Keratinocyte (primary cell): ENCODE measurements around the gene PRM1. TPM values are rescaled to one million over a fixed set of nuclear protein-coding genes. Genes with fewer than 3 reads are reported as not detected.

Experiments used
- DNase-seq: peaks from one replicate; pipeline ENCODE4 v3.0.0-alpha.2; 2011; ENCODE audit warnings: low read depth, missing footprints, low spot score
- FAIRE-seq: peaks from 2 replicates; lab custom pipeline; 2011; peaks lifted over from hg19 to GRCh38; lab: Jason Lieb, UNC
- H2AFZ ChIP-seq: 2 replicates; pipeline ENCODE4 v1.6.0; 2012; ENCODE audit warnings: low read length, control low read depth, inconsistent platforms; ENCODE audit not compliant: control insufficient read depth
- H3K27ac ChIP-seq: 2 replicates; pipeline ENCODE4 v1.5.1; 2011; ENCODE audit warnings: low read length; ENCODE audit not compliant: control insufficient read depth, insufficient read depth
- H3K27me3 ChIP-seq: 3 replicates; pipeline ENCODE4 v1.6.0; 2011; ENCODE audit warnings: low read length; ENCODE audit not compliant: control insufficient read depth, insufficient read depth; ENCODE audit errors: extremely low read depth
- H3K36me3 ChIP-seq, 2 experiments: 2 replicates in 1 of 2; 3 replicates in 1 of 2; pipeline ENCODE4 v1.5.1; 2011; ENCODE audit warnings: low read length in 2 of 2, mild to moderate bottlenecking in 1 of 2; ENCODE audit not compliant: control insufficient read depth in 2 of 2, insufficient read depth in 2 of 2; ENCODE audit errors: extremely low read depth in 1 of 2
- H3K4me1 ChIP-seq: 3 replicates; pipeline ENCODE4 v1.5.1; 2011; ENCODE audit warnings: low read length; ENCODE audit not compliant: control insufficient read depth, insufficient read depth; ENCODE audit errors: extremely low read depth
- H3K4me2 ChIP-seq: 3 replicates; pipeline ENCODE4 v1.6.0; 2011; ENCODE audit warnings: low read depth, low read length; ENCODE audit not compliant: control insufficient read depth, insufficient read depth; ENCODE audit errors: extremely low read depth
- H3K4me3 ChIP-seq, 3 experiments: fragments of 200-600 bp in 1 of 3; sonication (generic) in 1 of 3; 2 replicates in 2 of 3; 3 replicates in 1 of 3; pipeline ENCODE4 v1.5.1; 2011 to 2016; ENCODE audit warnings: low read length in 3 of 3, mild to moderate bottlenecking in 3 of 3, control low read depth in 2 of 3, inconsistent platforms in 1 of 3, low read depth in 1 of 3, mixed read lengths in 1 of 3, mixed run types in 1 of 3, moderate library complexity in 1 of 3; ENCODE audit not compliant: control insufficient read depth in 2 of 3, insufficient read depth in 2 of 3; ENCODE audit errors: extremely low read depth in 1 of 3
- H3K79me2 ChIP-seq: 2 replicates; pipeline ENCODE4 v1.6.0; 2012; ENCODE audit warnings: low read length; ENCODE audit not compliant: control insufficient read depth, insufficient read depth
- H3K9ac ChIP-seq: 3 replicates; pipeline ENCODE4 v1.6.0; 2011; ENCODE audit warnings: low read length; ENCODE audit not compliant: control insufficient read depth, insufficient read depth; ENCODE audit errors: extremely low read depth
- H3K9me1 ChIP-seq: 3 replicates; pipeline ENCODE4 v1.6.0; 2011; ENCODE audit warnings: low read length; ENCODE audit not compliant: control insufficient read depth, insufficient read depth; ENCODE audit errors: extremely low read depth
- H3K9me3 ChIP-seq: 2 replicates; pipeline ENCODE4 v1.5.1; 2012; ENCODE audit warnings: low read depth, low read length; ENCODE audit not compliant: control insufficient read depth
- H4K20me1 ChIP-seq: 3 replicates; pipeline ENCODE4 v1.6.0; 2011; ENCODE audit warnings: low read length; ENCODE audit not compliant: control insufficient read depth, insufficient read depth; ENCODE audit errors: extremely low read depth
- CTCF ChIP-seq, 3 experiments: IDR thresholded peaks in 1 of 3; conservative IDR thresholded peaks in 1 of 3; optimal IDR thresholded peaks in 1 of 3; 2 replicates in 2 of 3; 3 replicates in 1 of 3; pipeline versions ENCODE3 to v1.5.1; 2011; ENCODE audit warnings: low read length in 3 of 3, mild to moderate bottlenecking in 3 of 3, moderate library complexity in 2 of 3, control low read depth in 1 of 3, inconsistent platforms in 1 of 3; ENCODE audit not compliant: insufficient read depth in 2 of 3; ENCODE audit errors: extremely low read depth in 1 of 3
- EZH2 ChIP-seq: IDR thresholded peaks from one replicate; pipeline ENCODE4 v1.6.1; 2012; ENCODE audit warnings: inconsistent platforms, mild to moderate bottlenecking, low read length, moderate library complexity
- dilution Hi-C: fragments of 300-500 bp; cut with MboI; formaldehyde crosslinking; loops from one replicate; pipeline ENCODE4 v1.7.0; 2020; ENCODE audit warnings: low sequenced_read_pairs; ENCODE audit not compliant: extremely low pct_ligation_motif_present
- polyA plus RNA-seq, 5 experiments: library from polyadenylated mRNA; depleted of rRNA in 3 of 5; stranded (reverse) in 3 of 5; stranded (forward) in 1 of 5; unstranded in 1 of 5; fragments of >200 nt; gene quantifications; 1 replicate in 1 of 5; 2 replicates in 3 of 5; 3 replicates in 1 of 5; pipeline versions ENCODE4 v1.2.1 to v1.2.3, GENCODE V29; 2011 to 2012; ENCODE audit warnings: missing spikeins in 2 of 5, low read depth in 1 of 5, low replicate concordance in 1 of 5

Gene PRM1
- polyA plus RNA-seq, 1 donor (not counting 4 experiments of a cell fraction or from before 2014, with no cell fraction given): not detected

GRCh38 chr16:11328172-11329070 lies 47.3 kb upstream of the PRM1 start:
- no peak for TF ChIP-seq CTCF (optimal IDR thresholded peaks at IDR 0.05 in 1 of 3, IDR thresholded peaks at IDR 0.05 in 1 of 3, conservative IDR thresholded peaks at IDR 0.05 in 1 of 3; ENCODE audit: extremely low read depth in 1 of 3, insufficient read depth in 2 of 3, low read length in 3 of 3)
- DNase-seq: peak; percentile 19
- Histone ChIP-seq H2AFZ (no peak overlapping the region), H3K4me1 (peaks cover 14% of the 10 kb centered on the region), H3K4me2 (peak overlapping the region; percentile 20), H3K36me3 (no peaks in the 10 kb centered on the region), H3K9me3 (no peaks in the 10 kb centered on the region), H3K27me3 (no peaks in the 10 kb centered on the region), H3K4me3 (no peak overlapping the region), H3K79me2 (no peaks in the 10 kb centered on the region), H3K27ac (no peak overlapping the region), H3K9ac (no peak overlapping the region), H4K20me1 (no peaks in the 10 kb centered on the region), H3K9me1 (no peaks in the 10 kb centered on the region)
- dilution Hi-C loops: no loop called here
- peak; percentile 65 for FAIRE-seq

DNA sequence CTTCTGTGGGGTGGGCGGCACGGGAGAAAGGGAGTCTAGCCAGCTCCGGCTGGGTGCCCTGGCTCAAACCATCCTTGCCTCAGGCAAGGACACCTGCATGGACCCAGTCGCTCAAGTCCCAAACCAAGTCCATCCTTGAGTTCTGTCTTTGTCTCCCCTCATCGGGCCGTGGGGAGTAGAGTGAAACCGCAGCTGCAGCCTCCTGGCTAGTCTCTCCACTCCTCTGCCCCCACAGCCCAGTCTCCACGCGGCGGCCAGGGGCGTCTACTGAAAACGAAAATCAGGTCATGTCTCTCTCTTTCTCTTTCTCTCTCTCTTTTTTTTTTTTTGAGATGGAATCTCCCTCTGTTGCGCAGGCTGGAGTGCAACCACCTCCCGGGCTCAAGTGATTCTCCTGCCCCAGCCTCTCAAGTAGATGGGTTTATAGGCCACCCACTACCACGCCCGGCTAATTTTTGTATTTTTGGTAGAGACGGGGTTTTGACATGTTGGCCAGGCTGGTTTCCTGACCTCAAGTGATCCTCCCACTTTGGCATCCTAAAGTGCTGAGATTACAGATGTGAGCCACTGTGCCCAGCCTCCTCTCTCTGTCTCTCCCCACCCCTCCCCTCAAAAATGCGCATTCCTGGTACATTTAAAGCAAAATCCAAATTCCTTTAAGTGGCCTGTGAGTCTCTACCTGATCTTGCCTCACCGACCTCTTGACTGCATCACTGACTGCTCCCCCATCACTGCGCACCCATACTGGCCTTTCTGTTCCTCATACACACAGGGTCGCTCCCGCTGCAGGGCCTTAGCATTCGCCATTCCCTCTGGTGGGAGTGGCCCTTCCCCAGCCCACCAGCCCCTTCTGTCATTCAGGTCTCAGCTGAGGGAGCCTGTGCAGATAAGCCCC lies 46.4 kb upstream of the PRM1 start:
- H3K9me1 ChIP-seq: no peaks in the 10 kb centered on the region
- H3K9ac ChIP-seq: no peak overlapping the region
- no peaks in the 10 kb centered on the region for H3K36me3 ChIP-seq
- TF ChIP-seq CTCF (optimal IDR thresholded peaks at IDR 0.05 in 1 of 3, IDR thresholded peaks at IDR 0.05 in 1 of 3, conservative IDR thresholded peaks at IDR 0.05 in 1 of 3; ENCODE audit: extremely low read depth in 1 of 3, insufficient read depth in 2 of 3, low read length in 3 of 3): no peak
- TF ChIP-seq EZH2: no peak
- dilution Hi-C loops: no loop called here
- DNase-seq (no peak), FAIRE-seq (no peak)
- H3K4me3 ChIP-seq: no peak overlapping the region
- no peak overlapping the region for H3K4me2 ChIP-seq
- no peak overlapping the region for H2AFZ ChIP-seq
- no peaks in the 10 kb centered on the region for H3K27me3 ChIP-seq
- H3K79me2 ChIP-seq: no peaks in the 10 kb centered on the region
- H3K27ac ChIP-seq: no peak overlapping the region
- peaks cover 14% of the 10 kb centered on the region for H3K4me1 ChIP-seq
- no peaks in the 10 kb centered on the region for H4K20me1 ChIP-seq
- H3K9me3 ChIP-seq: no peaks in the 10 kb centered on the region
